ENCODE data around the gene INVS. TPM values are rescaled to one million over a fixed set of nuclear protein-coding genes. Genes with fewer than 3 reads are reported as not detected.

INVS gene
- total and polyA plus RNA-seq, 2 experiments from 2014 or later: 8.5 to 17.0 TPM

DNA sequence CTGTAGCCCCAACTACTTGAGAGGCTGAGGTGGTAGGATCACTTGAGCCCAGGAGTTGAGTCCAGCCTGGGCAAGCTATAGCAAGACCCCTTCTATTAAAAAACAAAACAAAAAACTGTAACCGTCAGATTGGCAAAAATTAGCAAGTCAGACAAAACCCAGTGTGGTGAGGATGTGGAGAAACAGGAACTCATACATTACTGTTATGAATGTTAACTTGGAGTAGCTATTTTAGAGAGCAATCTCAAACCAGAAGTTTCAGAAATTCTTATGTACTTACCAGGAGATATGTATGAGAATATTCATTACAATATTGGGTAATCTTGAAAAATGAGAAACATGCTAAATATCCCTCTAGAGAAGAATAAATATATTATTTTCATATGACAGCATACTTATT is 120.3 kb downstream of the INVS start:
- no peaks in the 10 kb centered on the region for H3K27me3 ChIP-seq (replicated peaks; ENCODE audit: insufficient read depth)
- H3K27ac ChIP-seq: no peak overlapping the region
- H3K36me3 ChIP-seq (ENCODE audit: low read depth): no peaks in the 10 kb centered on the region
- H3K4me2 ChIP-seq (ENCODE audit: unreplicated experiment): no peak overlapping the region
- WGBS, 2 experiments (ENCODE audit: low coverage in 1 of 2, low lambda C conversion rate in 2 of 2, missing lambda C conversion rate in 2 of 2): 100% methylated on average over 1 of the region's 1 CpG
- no peak for TF ChIP-seq EZH2phosphoT487 (IDR thresholded peaks at IDR 0.05; ENCODE audit: insufficient read depth, low read depth)
- TF ChIP-seq EZH2 (IDR thresholded peaks at IDR 0.05; ENCODE audit: insufficient read depth, poor library complexity, severe bottlenecking): no peak
- no peaks in the 10 kb centered on the region for H4K20me1 ChIP-seq (ENCODE audit: insufficient read depth)
- no peaks in the 10 kb centered on the region for H3K9me2 ChIP-seq (ENCODE audit: insufficient read depth)
- no peak overlapping the region for H3K4me3 ChIP-seq
- no peaks in the 10 kb centered on the region for H3K79me2 ChIP-seq (ENCODE audit: insufficient read depth)
- in situ Hi-C loops (cut with MboI): loop anchor here (25.0 kb wide), 3 partner anchors 182 to 1032 kb away; no protein-coding TSS in a partner anchor
- no peaks in the 10 kb centered on the region for H3K4me1 ChIP-seq (ENCODE audit: insufficient read depth)
- peaks cover under 1% of the 10 kb centered on the region; the same call in 1 of the 2 replicates for H3F3A ChIP-seq (ENCODE audit: insufficient read depth)
- H3K9me3 ChIP-seq (ENCODE audit: low read depth): no peaks in the 10 kb centered on the region
- no peak overlapping the region for H2AFZ ChIP-seq
- no peak for DNase-seq
- H3K9ac ChIP-seq: no peak overlapping the region

DNA sequence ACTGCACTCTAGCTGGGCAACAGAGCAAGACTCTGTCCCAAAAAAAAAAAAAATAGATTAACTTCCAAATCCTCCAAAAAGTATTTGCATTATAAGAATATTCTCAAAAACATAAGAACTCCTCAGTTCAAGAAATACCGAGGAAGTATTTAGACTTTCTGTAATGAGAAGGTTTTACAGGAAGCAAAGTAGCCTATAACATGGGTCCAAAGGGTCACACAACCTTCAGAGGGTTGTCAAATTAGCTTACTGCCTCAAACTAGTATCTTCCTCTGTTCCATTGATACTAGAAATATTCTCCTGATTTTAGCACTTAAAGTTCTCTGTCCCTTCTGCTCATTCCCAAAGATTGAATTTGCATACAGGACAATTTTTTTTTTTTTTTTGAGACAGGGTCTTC is 121.9 kb downstream of the INVS start:
- Histone ChIP-seq H3K9ac (no peak overlapping the region), H3F3A (ENCODE audit: insufficient read depth) (no peaks in the 10 kb centered on the region), H3K4me3 (no peak overlapping the region), H3K79me2 (ENCODE audit: insufficient read depth) (no peaks in the 10 kb centered on the region), H3K4me2 (ENCODE audit: unreplicated experiment) (no peak overlapping the region), H3K36me3 (ENCODE audit: low read depth) (no peaks in the 10 kb centered on the region), H3K9me2 (ENCODE audit: insufficient read depth) (no peaks in the 10 kb centered on the region), H3K27me3 (replicated peaks; ENCODE audit: insufficient read depth) (no peaks in the 10 kb centered on the region), H3K27ac (no peak overlapping the region), H4K20me1 (ENCODE audit: insufficient read depth) (no peaks in the 10 kb centered on the region), H3K4me1 (ENCODE audit: insufficient read depth) (no peaks in the 10 kb centered on the region), H3K9me3 (ENCODE audit: low read depth) (no peaks in the 10 kb centered on the region), H2AFZ (no peak overlapping the region)
- in situ Hi-C loops (cut with MboI): loop anchor here (25.0 kb wide), 3 partner anchors 184 to 1034 kb away; no protein-coding TSS in a partner anchor
- DNase-seq: no peak
- TF ChIP-seq EZH2phosphoT487 (IDR thresholded peaks at IDR 0.05; ENCODE audit: insufficient read depth, low read depth): no peak
- no peak for TF ChIP-seq EZH2 (IDR thresholded peaks at IDR 0.05; ENCODE audit: insufficient read depth, poor library complexity, severe bottlenecking)
- 46 to 50% methylated on average over 1 of the region's 1 CpG for WGBS, 2 experiments (ENCODE audit: low coverage in 1 of 2, low lambda C conversion rate in 2 of 2, missing lambda C conversion rate in 2 of 2)

DNA sequence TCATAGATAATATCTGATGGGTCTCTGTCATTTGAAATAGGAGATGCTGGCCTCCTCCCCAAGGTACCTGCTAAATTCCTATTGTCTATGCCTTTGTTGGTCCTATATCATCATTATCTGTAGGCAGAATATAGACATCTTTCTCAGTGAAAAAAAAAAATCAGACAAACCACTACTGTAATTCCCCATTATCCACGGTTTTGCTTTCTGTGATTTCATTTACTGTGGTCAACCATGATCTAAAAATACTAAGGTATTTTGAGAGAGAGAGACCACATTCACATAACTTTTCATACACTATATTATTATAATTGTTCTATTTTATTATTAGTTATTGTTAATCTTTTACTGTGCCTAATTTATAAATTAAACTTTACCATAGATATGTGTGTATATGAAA is 122.5 kb downstream of the INVS start:
- Histone ChIP-seq H3K4me3 (no peak overlapping the region), H3K9me2 (ENCODE audit: insufficient read depth) (no peaks in the 10 kb centered on the region), H3F3A (ENCODE audit: insufficient read depth) (no peaks in the 10 kb centered on the region), H3K27me3 (replicated peaks; ENCODE audit: insufficient read depth) (no peaks in the 10 kb centered on the region), H3K9ac (no peak overlapping the region), H3K9me3 (ENCODE audit: low read depth) (no peaks in the 10 kb centered on the region), H3K27ac (no peak overlapping the region), H3K79me2 (ENCODE audit: insufficient read depth) (no peaks in the 10 kb centered on the region), H2AFZ (no peak overlapping the region), H4K20me1 (ENCODE audit: insufficient read depth) (no peaks in the 10 kb centered on the region), H3K4me1 (ENCODE audit: insufficient read depth) (no peaks in the 10 kb centered on the region), H3K36me3 (ENCODE audit: low read depth) (no peaks in the 10 kb centered on the region), H3K4me2 (ENCODE audit: unreplicated experiment) (no peak overlapping the region)
- 93 to 100% methylated on average over 1 of the region's 1 CpG for WGBS, 2 experiments (ENCODE audit: low coverage in 1 of 2, low lambda C conversion rate in 2 of 2, missing lambda C conversion rate in 2 of 2)
- no peak for TF ChIP-seq EZH2 (IDR thresholded peaks at IDR 0.05; ENCODE audit: insufficient read depth, poor library complexity, severe bottlenecking)
- no peak for TF ChIP-seq EZH2phosphoT487 (IDR thresholded peaks at IDR 0.05; ENCODE audit: insufficient read depth, low read depth)
- in situ Hi-C loops (cut with MboI): loop anchor here (25.0 kb wide), 3 partner anchors 184 to 1034 kb away; no protein-coding TSS in a partner anchor
- no peak for DNase-seq

DNA sequence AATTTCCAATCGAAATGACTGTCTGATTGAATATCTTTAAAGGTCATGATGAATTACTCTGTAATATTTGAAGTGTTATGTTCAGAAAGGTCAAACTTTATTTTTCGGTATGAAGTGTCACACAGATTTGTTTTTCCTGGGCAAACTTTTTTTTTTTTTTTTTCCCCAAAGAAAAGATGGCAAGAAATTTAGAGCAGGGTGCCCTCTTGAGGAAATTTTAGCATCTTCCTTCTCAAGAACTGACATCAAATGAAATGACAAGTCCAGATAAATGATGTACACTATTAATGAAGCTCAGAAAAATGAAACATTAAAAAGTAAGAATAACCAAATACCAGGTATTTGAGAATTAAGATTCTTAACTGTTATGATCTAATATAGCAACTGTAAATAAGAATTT is 123.6 kb downstream of the INVS start:
- DNase-seq: peak; percentile 68
- Histone ChIP-seq H3K9me2 (ENCODE audit: insufficient read depth) (no peaks in the 10 kb centered on the region), H3K9ac (no peak overlapping the region), H3K36me3 (ENCODE audit: low read depth) (no peaks in the 10 kb centered on the region; the same call in 1 of the 2 replicates), H3K4me1 (ENCODE audit: insufficient read depth) (no peaks in the 10 kb centered on the region), H3K4me2 (ENCODE audit: unreplicated experiment) (no peak overlapping the region), H3F3A (ENCODE audit: insufficient read depth) (no peaks in the 10 kb centered on the region), H4K20me1 (ENCODE audit: insufficient read depth) (no peaks in the 10 kb centered on the region), H3K27me3 (replicated peaks; ENCODE audit: insufficient read depth) (no peaks in the 10 kb centered on the region), H3K4me3 (no peak overlapping the region), H3K27ac (no peak overlapping the region), H3K9me3 (ENCODE audit: low read depth) (no peaks in the 10 kb centered on the region), H3K79me2 (ENCODE audit: insufficient read depth) (no peaks in the 10 kb centered on the region), H2AFZ (no peak overlapping the region)
- in situ Hi-C loops (cut with MboI): loop anchor here (25.0 kb wide), 3 partner anchors 185 to 1035 kb away; no protein-coding TSS in a partner anchor
- 20 to 25% methylated on average over 2 of the region's 2 CpGs for WGBS, 2 experiments (ENCODE audit: low coverage in 1 of 2, low lambda C conversion rate in 2 of 2, missing lambda C conversion rate in 2 of 2)
- TF ChIP-seq EZH2phosphoT487 (IDR thresholded peaks at IDR 0.05; ENCODE audit: insufficient read depth, low read depth) (no peak), EZH2 (IDR thresholded peaks at IDR 0.05; ENCODE audit: insufficient read depth, poor library complexity, severe bottlenecking) (no peak)

All from GM23248 (cell line).